Activated T-helper 2 cell treated with anti-CD3 and anti-CD28 coated beads, Interferon-gamma antibody, Interleukin-2, Interleukin-4, amounts not matched to agents 10 μg/mL and 5 μg/mL and 100 μg/mL, durations not matched to agents 14 hours and 24 hours and 36 hours (primary cell): Measurements from ENCODE around the gene PLEKHH1. TPM values are rescaled to one million over a fixed set of nuclear protein-coding genes. Genes with fewer than 3 reads are reported as not detected.

Experiments
- DNase-seq: peaks from one replicate; pipeline ENCODE4 v3.0.0; 2021; ENCODE audit warnings: low spot score
- H3K27ac Mint-ChIP-seq: one replicate; pipeline ENCODE4 v1.8.0; 2021; ENCODE audit warnings: mixed read lengths
- H3K27me3 Mint-ChIP-seq: one replicate; pipeline ENCODE4 v1.8.0; 2021; ENCODE audit warnings: low read depth, mixed read lengths
- H3K36me3 Mint-ChIP-seq: one replicate; pipeline ENCODE4 v1.8.0; 2021; ENCODE audit warnings: low read depth, mixed read lengths
- H3K4me1 Mint-ChIP-seq: one replicate; pipeline ENCODE4 v1.8.0; 2021; ENCODE audit warnings: low read depth, mixed read lengths
- H3K4me3 Mint-ChIP-seq: one replicate; pipeline ENCODE4 v1.8.0; 2021; ENCODE audit warnings: low read depth, mild to moderate bottlenecking, moderate library complexity, mixed read lengths
- H3K9me3 Mint-ChIP-seq: one replicate; pipeline ENCODE4 v1.8.0; 2021; ENCODE audit warnings: mixed read lengths
- intact Hi-C: fragments of 100-400 bp; cut with micrococcal nuclease; formaldehyde crosslinking; loops from one replicate; pipeline ENCODE4 v1.15.1; 2023
- total RNA-seq: library from RNA; stranded (reverse); gene quantifications from 2 replicates; pipeline ENCODE4 v1.2.3, GENCODE V29; 2022

Gene PLEKHH1
- total RNA-seq, 1 donor from 2014 or later, result 1.5 TPM

DNA sequence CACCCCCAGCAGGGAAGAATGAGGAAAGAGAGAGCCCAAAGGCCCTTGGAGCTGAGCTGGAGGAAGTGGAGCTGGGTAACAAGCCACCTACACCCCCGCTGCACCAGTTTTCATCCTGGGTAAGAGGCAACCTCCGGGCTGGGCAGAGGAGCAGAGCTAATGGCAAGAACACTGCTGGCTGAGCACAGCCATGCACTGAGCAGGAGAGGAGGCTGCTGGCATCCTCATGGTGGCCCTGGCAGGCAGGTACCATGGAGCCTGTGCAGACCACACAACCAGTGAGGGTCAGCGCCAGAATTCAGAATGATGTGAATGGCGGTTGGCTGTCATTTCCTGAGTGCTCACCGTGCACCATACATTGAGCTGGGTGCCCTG is 29.7 kb downstream of the PLEKHH1 start:
- H3K4me3 Mint-ChIP-seq, result no peak overlapping the region
- intact Hi-C loops, result no loop called here
- no peaks in the 10 kb centered on the region for H3K9me3 Mint-ChIP-seq
- no peaks in the 10 kb centered on the region for H3K36me3 Mint-ChIP-seq
- no peak for DNase-seq
- H3K27me3 Mint-ChIP-seq, result peaks cover 6% of the 10 kb centered on the region
- no peak overlapping the region for H3K27ac Mint-ChIP-seq
- H3K4me1 Mint-ChIP-seq, result no peaks in the 10 kb centered on the region

DNA sequence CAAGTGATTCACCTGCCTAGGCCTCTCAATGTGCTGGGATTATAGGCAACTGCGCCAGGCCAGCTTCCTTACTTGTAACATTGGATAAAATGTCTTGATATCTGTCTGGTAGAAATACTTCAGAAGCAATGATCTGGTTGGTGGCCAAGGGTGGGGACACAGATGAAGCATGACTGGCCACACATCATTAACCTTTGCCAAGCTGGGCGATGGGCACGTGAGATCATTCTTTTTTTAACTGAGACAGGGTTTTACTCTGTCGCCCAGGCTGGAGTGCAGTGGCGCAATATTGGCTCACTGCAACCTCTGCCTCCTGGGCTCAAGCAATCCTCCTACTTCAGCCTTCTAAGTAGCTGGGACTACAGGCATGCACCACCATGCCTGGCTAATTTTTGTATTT is 31.1 kb downstream of the PLEKHH1 start:
- intact Hi-C loops, result no loop called here
- Mint-ChIP-seq H3K36me3 (no peaks in the 10 kb centered on the region), H3K4me1 (no peaks in the 10 kb centered on the region), H3K27me3 (peaks cover 1% of the 10 kb centered on the region), H3K27ac (no peak overlapping the region), H3K4me3 (no peak overlapping the region), H3K9me3 (no peaks in the 10 kb centered on the region)
- no peak for DNase-seq

DNA sequence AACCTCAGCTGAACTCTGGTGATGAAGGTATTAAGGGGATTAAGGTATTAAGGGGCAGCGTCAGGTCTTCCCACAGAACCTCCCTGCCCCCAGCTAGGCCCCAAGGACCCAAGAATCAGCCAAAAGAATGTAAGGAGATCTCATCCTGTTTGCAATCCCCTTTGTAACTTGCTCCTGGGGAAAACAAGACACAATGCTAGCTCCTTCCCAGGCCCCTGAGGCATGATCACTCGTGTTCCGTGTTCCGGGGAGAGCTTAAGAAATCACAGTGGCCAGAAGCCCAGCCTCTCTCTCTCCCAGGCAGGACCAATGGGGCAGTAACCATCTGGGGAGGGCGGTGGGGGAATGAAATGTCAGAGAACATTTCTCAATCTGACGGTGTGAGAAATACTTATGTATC is 33.8 kb downstream of the PLEKHH1 start:
- no peak for DNase-seq
- H3K27ac Mint-ChIP-seq, result no peak overlapping the region
- H3K4me1 Mint-ChIP-seq, result no peaks in the 10 kb centered on the region
- no peak overlapping the region for H3K4me3 Mint-ChIP-seq
- no peaks in the 10 kb centered on the region for H3K9me3 Mint-ChIP-seq
- H3K36me3 Mint-ChIP-seq, result no peaks in the 10 kb centered on the region
- intact Hi-C loops, result no loop called here
- peaks cover 3% of the 10 kb centered on the region for H3K27me3 Mint-ChIP-seq

DNA sequence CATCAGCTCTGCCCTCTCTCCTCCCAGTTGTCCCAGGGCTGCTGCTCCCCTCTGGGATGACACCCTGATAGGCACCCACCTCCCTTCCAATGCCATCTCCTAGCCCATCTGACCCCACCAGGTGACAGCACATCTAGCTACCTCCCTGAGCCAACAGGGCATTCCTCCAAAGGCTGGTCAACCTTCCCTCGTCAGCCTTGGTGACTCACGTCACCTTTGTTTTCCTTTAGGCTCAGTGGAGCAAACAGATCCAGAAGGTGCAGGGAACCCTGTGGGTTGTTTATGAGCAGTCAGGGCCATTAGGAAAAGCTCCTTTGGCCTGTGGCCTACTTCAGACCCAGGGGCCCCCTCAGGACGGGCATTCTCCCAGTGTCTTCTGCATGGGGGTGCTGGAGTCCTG is 34.6 kb downstream of the PLEKHH1 start:
- H3K27me3 Mint-ChIP-seq, result peaks cover 3% of the 10 kb centered on the region
- no peak overlapping the region for H3K4me3 Mint-ChIP-seq
- no peaks in the 10 kb centered on the region for H3K36me3 Mint-ChIP-seq
- intact Hi-C loops, result no loop called here
- no peak for DNase-seq
- H3K4me1 Mint-ChIP-seq, result no peaks in the 10 kb centered on the region
- no peak overlapping the region for H3K27ac Mint-ChIP-seq
- no peaks in the 10 kb centered on the region for H3K9me3 Mint-ChIP-seq

DNA sequence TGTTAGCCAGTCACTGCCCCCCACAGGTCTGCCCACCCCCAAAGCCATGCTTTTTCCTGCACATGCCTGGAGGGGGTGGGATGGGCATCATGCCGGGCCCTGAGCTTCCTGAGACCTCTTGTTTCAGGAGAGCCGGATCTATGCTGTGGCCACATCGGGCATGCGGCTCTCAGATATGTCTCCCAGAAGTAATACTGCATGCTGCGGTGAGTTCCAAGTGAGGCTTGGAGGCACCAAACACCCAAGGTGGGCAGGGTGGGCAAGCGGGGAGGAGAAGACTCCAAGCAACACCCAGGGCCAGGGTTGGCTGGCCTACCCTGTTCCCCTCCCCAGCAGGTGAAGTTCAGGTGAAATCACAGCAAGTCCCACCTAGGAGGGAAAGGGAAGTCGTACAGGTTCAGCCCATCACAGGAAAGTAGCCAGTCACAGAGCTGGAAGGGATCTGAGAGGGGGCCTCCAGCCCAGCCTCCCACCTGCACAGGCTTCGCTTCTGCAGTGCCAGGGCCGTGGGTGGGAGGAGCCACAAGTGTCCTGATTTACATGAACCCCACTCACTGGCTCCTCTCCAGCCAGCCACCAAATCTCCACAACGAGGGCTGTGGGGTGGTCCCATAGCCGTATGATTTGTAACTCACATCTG is 36.0 kb downstream of the PLEKHH1 start:
- intact Hi-C loops, result no loop called here
- DNase-seq, result no peak
- no peaks in the 10 kb centered on the region for H3K36me3 Mint-ChIP-seq
- H3K27ac Mint-ChIP-seq, result no peak overlapping the region
- no peak overlapping the region for H3K4me3 Mint-ChIP-seq
- no peaks in the 10 kb centered on the region for H3K4me1 Mint-ChIP-seq
- H3K27me3 Mint-ChIP-seq, result peaks cover 3% of the 10 kb centered on the region
- no peaks in the 10 kb centered on the region for H3K9me3 Mint-ChIP-seq

DNA sequence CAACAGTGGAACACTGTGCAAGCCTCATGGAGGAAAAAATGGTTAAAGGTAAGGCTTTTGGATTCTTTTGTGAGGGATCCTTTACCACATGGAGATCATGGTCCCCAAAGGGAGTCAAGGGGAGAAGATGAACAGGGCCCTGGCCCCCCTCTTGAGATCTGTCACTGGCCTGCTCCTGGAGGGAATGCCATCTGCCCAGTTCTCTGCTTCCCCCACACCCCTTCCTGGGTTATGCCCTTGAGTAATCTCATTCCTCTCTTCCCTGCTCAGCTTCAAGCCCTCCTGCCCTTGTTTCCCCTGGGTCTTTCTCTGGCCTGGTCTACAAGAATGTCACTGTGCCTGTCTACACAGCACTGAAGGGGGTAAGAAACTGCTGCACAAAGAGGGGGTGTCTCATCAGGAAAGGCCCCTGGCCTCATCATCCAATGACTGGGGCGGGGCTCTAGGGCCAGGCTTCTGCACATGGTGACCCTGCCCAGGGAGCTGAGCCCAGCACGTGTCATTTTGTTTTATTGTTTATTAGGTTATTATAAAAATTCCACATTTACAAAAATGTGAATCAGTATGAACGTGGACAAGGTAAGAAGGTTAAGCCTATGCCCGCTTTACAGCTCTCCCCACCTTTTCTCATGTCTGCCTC is 36.7 kb downstream of the PLEKHH1 start:
- Mint-ChIP-seq H3K36me3 (no peaks in the 10 kb centered on the region), H3K27ac (no peak overlapping the region), H3K4me3 (no peak overlapping the region), H3K27me3 (peaks cover 3% of the 10 kb centered on the region), H3K4me1 (no peaks in the 10 kb centered on the region), H3K9me3 (no peaks in the 10 kb centered on the region)
- no peak for DNase-seq
- intact Hi-C loops, result no loop called here

DNA sequence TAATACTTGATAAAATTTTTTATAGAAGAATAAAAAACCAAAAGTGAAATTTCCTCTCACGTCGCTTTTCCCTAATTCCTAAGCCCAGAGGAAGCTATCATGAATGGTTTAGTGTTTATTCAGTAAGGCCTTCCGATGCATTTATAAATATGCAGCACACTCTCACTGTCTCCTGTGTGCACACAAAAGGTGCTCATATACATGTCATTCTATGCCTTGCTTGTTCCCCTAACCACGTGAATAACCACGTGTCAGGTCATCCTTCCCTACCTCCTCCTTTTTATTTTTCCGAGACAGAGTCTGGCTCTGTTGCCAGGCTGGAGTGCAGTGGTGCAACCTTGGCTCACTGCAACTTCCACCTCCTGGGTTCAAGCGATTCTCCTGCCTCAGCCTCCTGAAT is 37.4 kb downstream of the PLEKHH1 start:
- H3K4me1 Mint-ChIP-seq, result no peaks in the 10 kb centered on the region
- H3K36me3 Mint-ChIP-seq, result no peaks in the 10 kb centered on the region
- H3K4me3 Mint-ChIP-seq, result no peak overlapping the region
- intact Hi-C loops, result no loop called here
- no peak for DNase-seq
- H3K27me3 Mint-ChIP-seq, result peaks cover 3% of the 10 kb centered on the region
- H3K9me3 Mint-ChIP-seq, result no peaks in the 10 kb centered on the region
- H3K27ac Mint-ChIP-seq, result no peak overlapping the region

DNA sequence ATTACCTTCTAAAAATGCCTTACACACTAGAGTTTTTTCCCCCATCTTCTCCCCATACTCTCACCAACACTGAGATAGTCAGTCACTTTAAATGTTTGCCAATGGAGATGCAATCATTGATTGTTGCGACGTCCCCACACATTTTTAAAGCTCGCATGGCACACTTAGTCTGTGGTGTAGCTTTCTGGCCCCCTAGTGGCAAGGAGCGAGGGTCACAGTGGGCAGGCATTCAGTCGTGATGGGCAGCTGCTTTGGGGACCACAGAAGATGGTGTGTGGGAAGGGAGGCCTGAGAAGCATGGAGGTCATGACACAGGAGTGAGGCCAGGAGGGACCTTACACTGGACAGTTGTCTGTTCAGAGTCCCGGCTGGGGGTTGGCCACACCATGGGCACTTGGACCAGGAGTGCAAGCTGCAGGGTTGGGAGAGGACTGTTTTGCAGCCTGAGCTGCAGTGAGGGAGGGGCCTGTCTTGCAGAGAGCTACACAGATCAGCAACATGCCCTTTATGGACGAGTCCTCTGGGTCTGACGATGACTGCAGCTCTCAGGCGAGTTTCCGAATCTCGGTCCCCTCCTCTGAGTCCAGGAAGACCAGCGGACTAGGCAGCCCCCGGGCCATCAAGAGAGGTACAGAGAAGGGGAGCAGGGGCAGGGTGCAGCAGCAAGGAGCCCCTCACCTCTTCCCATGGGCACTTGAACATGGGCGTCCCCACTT is 38.3 kb downstream of the PLEKHH1 start:
- no peaks in the 10 kb centered on the region for H3K4me1 Mint-ChIP-seq
- no peaks in the 10 kb centered on the region for H3K36me3 Mint-ChIP-seq
- no peak overlapping the region for H3K27ac Mint-ChIP-seq
- intact Hi-C loops, result loop anchor here (1.0 kb wide), 2 partner anchors 45 to 144 kb away; no protein-coding TSS in a partner anchor
- DNase-seq, result peak; percentile 49
- no peak overlapping the region for H3K4me3 Mint-ChIP-seq
- peaks cover 3% of the 10 kb centered on the region for H3K27me3 Mint-ChIP-seq
- no peaks in the 10 kb centered on the region for H3K9me3 Mint-ChIP-seq

DNA sequence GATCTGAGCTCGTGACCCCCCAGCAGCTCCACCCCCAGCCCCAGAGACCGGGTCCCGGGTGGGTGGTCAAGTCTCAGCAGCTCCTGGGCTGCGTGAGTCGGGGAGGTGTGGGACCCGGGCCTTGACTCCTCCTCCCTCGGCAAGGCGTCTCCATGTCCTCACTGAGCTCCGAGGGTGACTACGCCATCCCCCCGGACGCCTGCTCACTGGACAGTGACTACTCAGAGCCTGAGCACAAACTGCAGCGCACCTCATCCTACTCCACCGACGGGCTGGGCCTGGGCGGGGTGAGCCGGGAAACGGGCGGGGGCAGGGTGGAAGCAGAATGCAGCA is 38.9 kb downstream of the PLEKHH1 start:
- no peaks in the 10 kb centered on the region for H3K9me3 Mint-ChIP-seq
- no peak overlapping the region for H3K27ac Mint-ChIP-seq
- H3K4me1 Mint-ChIP-seq, result no peaks in the 10 kb centered on the region
- no peak overlapping the region for H3K4me3 Mint-ChIP-seq
- H3K27me3 Mint-ChIP-seq, result peaks cover 3% of the 10 kb centered on the region
- DNase-seq, result no peak
- no peaks in the 10 kb centered on the region for H3K36me3 Mint-ChIP-seq
- intact Hi-C loops, result loop anchor here (1.0 kb wide), 2 partner anchors 46 to 145 kb away; no protein-coding TSS in a partner anchor

DNA sequence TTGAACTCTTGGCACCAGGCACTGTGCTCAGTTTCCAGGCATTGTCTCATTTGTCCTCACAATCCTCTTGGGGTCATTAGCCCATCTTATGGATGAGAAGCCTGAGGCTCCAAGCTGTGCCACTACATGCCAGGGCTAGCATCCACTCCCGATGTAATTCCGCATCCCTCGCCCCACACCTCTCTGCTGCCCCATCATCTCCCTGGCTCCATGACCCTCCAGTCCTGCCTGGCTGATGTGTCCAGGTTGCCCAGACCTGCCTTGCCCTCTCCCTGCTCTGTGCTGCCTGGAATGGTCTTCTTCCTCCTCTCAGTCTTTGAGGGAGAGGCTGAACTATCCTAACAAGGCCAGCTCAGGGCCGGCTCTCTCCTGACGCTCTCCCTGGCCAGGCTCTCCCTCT is 39.5 kb downstream of the PLEKHH1 start:
- no peak overlapping the region for H3K27ac Mint-ChIP-seq
- DNase-seq, result no peak
- no peaks in the 10 kb centered on the region for H3K9me3 Mint-ChIP-seq
- no peaks in the 10 kb centered on the region for H3K4me1 Mint-ChIP-seq
- intact Hi-C loops, result no loop called here
- H3K36me3 Mint-ChIP-seq, result no peaks in the 10 kb centered on the region
- no peak overlapping the region for H3K4me3 Mint-ChIP-seq
- peaks cover 3% of the 10 kb centered on the region for H3K27me3 Mint-ChIP-seq

DNA sequence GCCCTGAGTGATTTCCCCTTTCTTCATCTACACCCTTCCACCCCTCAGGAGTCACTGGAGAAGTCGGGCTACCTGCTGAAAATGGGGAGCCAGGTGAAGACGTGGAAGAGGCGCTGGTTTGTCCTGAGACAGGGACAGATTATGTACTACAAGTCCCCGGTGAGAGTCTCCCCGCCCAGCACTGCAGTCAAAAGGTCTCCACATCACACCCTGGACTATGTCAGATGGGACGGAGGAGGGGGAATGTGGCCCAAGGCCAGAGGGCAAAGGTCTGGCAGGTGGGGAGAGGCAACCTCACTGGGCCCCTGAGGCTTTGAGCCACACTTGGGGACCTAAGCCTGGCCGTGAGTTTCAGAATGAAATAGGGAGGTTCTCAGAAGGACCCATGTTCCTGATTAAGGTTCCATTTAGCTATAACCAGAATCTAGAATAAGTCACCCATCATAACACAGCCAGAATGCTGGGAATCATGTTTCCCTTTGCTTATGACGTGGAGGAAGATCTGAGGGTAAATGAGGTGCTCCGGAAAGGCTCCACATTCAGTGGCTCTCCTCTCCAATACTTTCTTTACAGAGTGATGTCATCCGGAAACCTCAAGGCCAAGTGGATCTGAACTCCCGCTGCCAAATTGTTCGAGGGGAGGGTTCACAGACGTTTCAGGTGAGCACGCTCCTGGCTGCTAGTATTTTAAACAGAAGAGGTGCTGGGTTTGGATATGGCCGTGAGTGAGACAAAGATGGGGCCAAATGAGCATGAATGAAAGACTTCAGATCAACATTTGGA is 40.3 kb downstream of the PLEKHH1 start:
- Mint-ChIP-seq H3K27me3 (peaks cover 3% of the 10 kb centered on the region), H3K4me3 (no peak overlapping the region), H3K27ac (no peak overlapping the region), H3K36me3 (no peaks in the 10 kb centered on the region), H3K4me1 (no peaks in the 10 kb centered on the region), H3K9me3 (no peaks in the 10 kb centered on the region)
- no peak for DNase-seq
- intact Hi-C loops, result no loop called here

DNA sequence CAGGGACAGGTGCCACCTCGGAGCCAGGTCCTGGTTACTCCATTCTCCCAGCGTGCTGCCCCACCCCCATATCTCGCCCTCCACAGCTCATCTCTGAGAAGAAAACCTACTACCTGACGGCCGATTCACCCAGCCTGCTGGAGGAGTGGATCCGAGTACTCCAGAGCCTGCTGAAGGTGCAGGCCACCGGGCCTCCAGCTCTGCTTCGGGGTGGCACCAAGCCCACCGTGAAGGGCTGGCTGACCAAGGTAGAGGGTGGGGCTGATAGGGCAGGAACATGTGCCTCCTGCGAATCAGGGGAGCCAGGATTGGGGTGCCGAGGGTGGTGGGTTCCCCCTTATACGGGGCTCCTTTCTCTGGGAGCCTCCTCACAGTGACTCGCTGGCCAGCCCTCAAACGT is 41.1 kb downstream of the PLEKHH1 start:
- H3K4me1 Mint-ChIP-seq, result no peaks in the 10 kb centered on the region
- intact Hi-C loops, result no loop called here
- no peak for DNase-seq
- no peak overlapping the region for H3K27ac Mint-ChIP-seq
- H3K36me3 Mint-ChIP-seq, result no peaks in the 10 kb centered on the region
- no peaks in the 10 kb centered on the region for H3K9me3 Mint-ChIP-seq
- H3K27me3 Mint-ChIP-seq, result peaks cover 3% of the 10 kb centered on the region
- no peak overlapping the region for H3K4me3 Mint-ChIP-seq

DNA sequence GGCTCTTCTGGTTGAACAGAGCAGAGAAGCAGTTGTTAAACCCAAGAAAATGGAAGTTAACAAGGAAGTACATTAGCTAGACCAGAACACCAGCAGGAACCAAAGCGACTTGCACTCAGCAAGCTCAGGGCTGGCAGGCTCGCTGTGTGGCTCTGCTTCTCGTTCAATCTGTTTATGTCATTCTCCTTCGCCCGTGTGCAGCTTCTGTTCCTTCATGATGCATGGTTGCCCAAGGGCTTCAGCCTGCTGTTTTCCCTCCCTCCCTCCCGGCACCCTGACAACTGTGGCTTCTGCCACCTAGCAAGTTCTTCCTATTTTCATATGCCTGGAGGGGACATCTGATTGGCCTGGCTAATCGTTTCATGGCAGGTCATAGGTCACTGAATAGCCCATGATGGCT is 41.7 kb downstream of the PLEKHH1 start:
- H3K4me1 Mint-ChIP-seq, result no peaks in the 10 kb centered on the region
- intact Hi-C loops, result no loop called here

More for the DNA sequence above, 41.7 kb downstream of the PLEKHH1 start:
- Mint-ChIP-seq H3K27me3 (peaks cover 3% of the 10 kb centered on the region), H3K36me3 (no peaks in the 10 kb centered on the region), H3K9me3 (no peaks in the 10 kb centered on the region), H3K4me3 (no peak overlapping the region), H3K27ac (no peak overlapping the region)
- DNase-seq, result no peak
